ENCODE data around the gene FILIP1L.

FILIP1L gene

GRCh38 chr3:99974989-99975388, 139.3 kb downstream of the FILIP1L start:
- no peak for DNase-seq (ENCODE audit: low spot score)
- in situ Hi-C loops (cut with MboI; ENCODE audit: low sequenced_read_pairs, unreplicated experiment): no loop called here

GRCh38 chr3:99972380-99973104, 141.8 kb downstream of the FILIP1L start:
- in situ Hi-C loops (cut with MboI; ENCODE audit: low sequenced_read_pairs, unreplicated experiment): no loop called here
- TF ChIP-seq CTCF (IDR thresholded peaks at IDR 0.05; ENCODE audit: borderline replicate concordance, control extremely low read depth, extremely low read depth, insufficient read depth, missing control alignments): no peak
- DNase-seq (ENCODE audit: low spot score): no peak

More at GRCh38 chr3:99974989-99975388, 139.3 kb downstream of the FILIP1L start:
- TF ChIP-seq CTCF (IDR thresholded peaks at IDR 0.05; ENCODE audit: borderline replicate concordance, control extremely low read depth, extremely low read depth, insufficient read depth, missing control alignments): no peak

- in situ Hi-C loops (cut with MboI; ENCODE audit: low sequenced_read_pairs, unreplicated experiment): no loop called here
- no peak for DNase-seq (ENCODE audit: low spot score)
- TF ChIP-seq CTCF (IDR thresholded peaks at IDR 0.05; ENCODE audit: borderline replicate concordance, control extremely low read depth, extremely low read depth, insufficient read depth, missing control alignments): no peak
Measured at GRCh38 chr3:99971761-99972160, 142.5 kb downstream of the FILIP1L start.

GRCh38 chr3:99970198-99970597, 144.1 kb downstream of the FILIP1L start:
- in situ Hi-C loops (cut with MboI; ENCODE audit: low sequenced_read_pairs, unreplicated experiment): no loop called here
- DNase-seq (ENCODE audit: low spot score): peak; percentile 46
- no peak for TF ChIP-seq CTCF (IDR thresholded peaks at IDR 0.05; ENCODE audit: borderline replicate concordance, control extremely low read depth, extremely low read depth, insufficient read depth, missing control alignments)

GRCh38 chr3:99969136-99969535, 145.2 kb downstream of the FILIP1L start:
- TF ChIP-seq CTCF (IDR thresholded peaks at IDR 0.05; ENCODE audit: borderline replicate concordance, control extremely low read depth, extremely low read depth, insufficient read depth, missing control alignments): no peak
- in situ Hi-C loops (cut with MboI; ENCODE audit: low sequenced_read_pairs, unreplicated experiment): no loop called here
- no peak for DNase-seq (ENCODE audit: low spot score)

GRCh38 chr3:99967796-99968195, 146.5 kb downstream of the FILIP1L start:
- in situ Hi-C loops (cut with MboI; ENCODE audit: low sequenced_read_pairs, unreplicated experiment): no loop called here
- TF ChIP-seq CTCF (IDR thresholded peaks at IDR 0.05; ENCODE audit: borderline replicate concordance, control extremely low read depth, extremely low read depth, insufficient read depth, missing control alignments): no peak
- no peak for DNase-seq (ENCODE audit: low spot score)
